Stimulated activated CD8-positive, alpha-beta memory T cell treated with anti-CD3 and anti-CD28 coated beads, Interleukin-7, amount 100 ng/mL, for 24 hours (primary cell): ENCODE measurements around the gene METTL24.
"Not testable (repeated sequence)": the region's sequence is repeated elsewhere in the genome, so short reads cannot be mapped to it uniquely, and the experiment has no call there.

Experiments used
- DNase-seq: peaks from one replicate; pipeline ENCODE4 v3.0.0-alpha.2; 2020; ENCODE audit warnings: low read depth

The METTL24 gene

GRCh38 chr6:110310861-110311446 is 47.2 kb downstream of the METTL24 start:
- no peak for DNase-seq

GRCh38 chr6:110309432-110309831 is 48.7 kb downstream of the METTL24 start:
- not testable (repeated sequence) for DNase-seq

GRCh38 chr6:110307368-110307767 is 50.8 kb downstream of the METTL24 start:
- no peak for DNase-seq

- DNase-seq: not testable (repeated sequence)
Measured at GRCh38 chr6:110305832-110306231, 52.3 kb downstream of the METTL24 start.

GRCh38 chr6:110303692-110304091 is 54.5 kb downstream of the METTL24 start:
- not testable (repeated sequence) for DNase-seq

GRCh38 chr6:110298916-110299315 is 59.2 kb downstream of the METTL24 start:
- no peak for DNase-seq

GRCh38 chr6:110298411-110298810 is 59.7 kb downstream of the METTL24 start:
- DNase-seq: no peak

GRCh38 chr6:110296241-110297025 is 61.7 kb downstream of the METTL24 start:
- no peak for DNase-seq

- DNase-seq: no peak
Measured at GRCh38 chr6:110295451-110296165, 62.5 kb downstream of the METTL24 start.

GRCh38 chr6:110287462-110288341 is 70.4 kb downstream of the METTL24 start:
- DNase-seq: no peak

- DNase-seq: no peak
Measured at GRCh38 chr6:110285306-110286060, 72.7 kb downstream of the METTL24 start.

GRCh38 chr6:110284855-110285254 is 73.3 kb downstream of the METTL24 start:
- DNase-seq: no peak

- DNase-seq: no peak
Measured at GRCh38 chr6:110283657-110284056, 74.5 kb downstream of the METTL24 start.

- no peak for DNase-seq
Measured at GRCh38 chr6:110282412-110282811, 75.7 kb downstream of the METTL24 start.

GRCh38 chr6:110277100-110277665 is 81.0 kb downstream of the METTL24 start:
- no peak for DNase-seq

- DNase-seq: not testable (repeated sequence)
Measured at GRCh38 chr6:110272781-110273180, 85.4 kb downstream of the METTL24 start.

- DNase-seq: no peak
Measured at GRCh38 chr6:110271732-110272022, 86.5 kb downstream of the METTL24 start.

- DNase-seq: no peak
Measured at GRCh38 chr6:110270165-110270564, 88.0 kb downstream of the METTL24 start.

- DNase-seq: no peak
Measured at GRCh38 chr6:110269623-110270022, 88.5 kb downstream of the METTL24 start.

- no peak for DNase-seq
Measured at GRCh38 chr6:110266996-110267395, 91.2 kb downstream of the METTL24 start.

GRCh38 chr6:110265273-110265672 is 92.9 kb downstream of the METTL24 start:
- no peak for DNase-seq
